GM12891 (cell line): ENCODE measurements around the gene SMG6.

Source experiments
- POLR2A ChIP-seq: IDR thresholded peaks from 2 replicates; pipeline ENCODE4 v1.6.1; 2011; ENCODE audit warnings: low read depth, low read length, control low read depth
- SPI1 ChIP-seq: IDR thresholded peaks from 2 replicates; pipeline ENCODE4 v1.6.1; 2011; ENCODE audit warnings: low read depth, low read length, control low read depth

GRCh38 chr17:2057760-2058585 is 245.6 kb downstream of the SMG6 start:
- no peak for TF ChIP-seq SPI1
- no peak; the same call in 1 of the 2 replicates for TF ChIP-seq POLR2A
